Muscle of back (tissue), 11 donors: ENCODE results near the gene CCNL2. TPM values are rescaled to one million over a fixed set of nuclear protein-coding genes. Genes with fewer than 3 reads are reported as not detected.
"Not testable (repeated sequence)": the region's sequence is repeated elsewhere in the genome, so short reads cannot be mapped to it uniquely, and the experiment has no call there.

Experiments
- DNase-seq, 3 donors: peaks; one replicate each; pipeline versions ENCODE4 v3.0.0 to v3.0.0-alpha.2; 2013
- polyA plus RNA-seq, 10 donors: library from polyadenylated mRNA; unstranded; fragments of 120-200 nt; gene quantifications; one replicate each; pipeline ENCODE4 v1.2.1, GENCODE V29; 2013; ENCODE audit not compliant: insufficient read length in 10 of 10

The CCNL2 gene
- polyA plus RNA-seq, 10 donors, result 99.5 to 280 (median 146) TPM

GRCh38 chr1:1434131-1434823 is 35.1 kb upstream of the CCNL2 start:
- peak in 2 of 3 donors; percentile 63 to 83 for DNase-seq

GRCh38 chr1:1433804-1434130 is 34.6 kb upstream of the CCNL2 start:
- DNase-seq, result peak in 2 of 3 donors; percentile 82 to 88

- DNase-seq, result peak in 1 of 3 donors; percentile 75
Measured at GRCh38 chr1:1432951-1433803, 34.0 kb upstream of the CCNL2 start.

GRCh38 chr1:1432274-1432950 is 33.3 kb upstream of the CCNL2 start:
- peak in 2 of 3 donors; percentile 64 to 82 for DNase-seq

GRCh38 chr1:1431845-1432273 is 32.7 kb upstream of the CCNL2 start:
- peak in 1 of 3 donors; percentile 69 for DNase-seq

- peak in 1 of 3 donors; percentile 28 for DNase-seq
Measured at GRCh38 chr1:1430992-1431844, 32.1 kb upstream of the CCNL2 start.

- peak; percentile 81 to 95 (median 85) for DNase-seq
Measured at GRCh38 chr1:1430114-1430982, 31.2 kb upstream of the CCNL2 start.

- DNase-seq, result peak in 1 of 3 donors; percentile 79
Measured at GRCh38 chr1:1429671-1430073, 30.5 kb upstream of the CCNL2 start.

- not testable (repeated sequence) for DNase-seq
Measured at GRCh38 chr1:1428967-1429366, 29.8 kb upstream of the CCNL2 start.

- no peak for DNase-seq
Measured at GRCh38 chr1:1428174-1428573, 29.0 kb upstream of the CCNL2 start.

- DNase-seq, result no peak
Measured at GRCh38 chr1:1427820-1428148, 28.6 kb upstream of the CCNL2 start.

GRCh38 chr1:1427106-1427819 is 28.1 kb upstream of the CCNL2 start:
- DNase-seq, result no peak

GRCh38 chr1:1426496-1427105 is 27.5 kb upstream of the CCNL2 start:
- DNase-seq, result no peak

- DNase-seq, result no peak
Measured at GRCh38 chr1:1425753-1426495, 26.8 kb upstream of the CCNL2 start.

- DNase-seq, result no peak
Measured at GRCh38 chr1:1425426-1425752, 26.3 kb upstream of the CCNL2 start.

GRCh38 chr1:1424707-1425106 is 25.6 kb upstream of the CCNL2 start:
- no peak for DNase-seq

- DNase-seq, result no peak
Measured at GRCh38 chr1:1423245-1423597, 24.1 kb upstream of the CCNL2 start.

- DNase-seq, result no peak
Measured at GRCh38 chr1:1422465-1423244, 23.5 kb upstream of the CCNL2 start.
